ENCODE data around the gene TBC1D22A. TPM values are rescaled to one million over a fixed set of nuclear protein-coding genes. Genes with fewer than 3 reads are reported as not detected.
"Not testable (repeated sequence)": the region's sequence is repeated elsewhere in the genome, so short reads cannot be mapped to it uniquely, and the experiment has no call there.

The TBC1D22A gene
- total RNA-seq, 2 donors from 2014 or later: 21.5 to 23.1 TPM

- Histone ChIP-seq H3K4me1 (no peaks in the 10 kb centered on the region), H3K27ac (no peak overlapping the region), H3K9me3 (no peaks in the 10 kb centered on the region), H3K36me3 (replicated peaks in 1 of 2; ENCODE audit: insufficient read depth in 1 of 2, low read depth in 2 of 2) (no peaks in the 10 kb centered on the region), H3K27me3 (no peaks in the 10 kb centered on the region), H3K4me3 (no peak overlapping the region)
- 92 to 94% methylated on average over 8 to 9 of the region's 9 CpGs for WGBS, 2 donors
- ATAC-seq (no peak), DNase-seq (peak in 1 of 4 donors; percentile 4)
- TF ChIP-seq, protein P1, sequence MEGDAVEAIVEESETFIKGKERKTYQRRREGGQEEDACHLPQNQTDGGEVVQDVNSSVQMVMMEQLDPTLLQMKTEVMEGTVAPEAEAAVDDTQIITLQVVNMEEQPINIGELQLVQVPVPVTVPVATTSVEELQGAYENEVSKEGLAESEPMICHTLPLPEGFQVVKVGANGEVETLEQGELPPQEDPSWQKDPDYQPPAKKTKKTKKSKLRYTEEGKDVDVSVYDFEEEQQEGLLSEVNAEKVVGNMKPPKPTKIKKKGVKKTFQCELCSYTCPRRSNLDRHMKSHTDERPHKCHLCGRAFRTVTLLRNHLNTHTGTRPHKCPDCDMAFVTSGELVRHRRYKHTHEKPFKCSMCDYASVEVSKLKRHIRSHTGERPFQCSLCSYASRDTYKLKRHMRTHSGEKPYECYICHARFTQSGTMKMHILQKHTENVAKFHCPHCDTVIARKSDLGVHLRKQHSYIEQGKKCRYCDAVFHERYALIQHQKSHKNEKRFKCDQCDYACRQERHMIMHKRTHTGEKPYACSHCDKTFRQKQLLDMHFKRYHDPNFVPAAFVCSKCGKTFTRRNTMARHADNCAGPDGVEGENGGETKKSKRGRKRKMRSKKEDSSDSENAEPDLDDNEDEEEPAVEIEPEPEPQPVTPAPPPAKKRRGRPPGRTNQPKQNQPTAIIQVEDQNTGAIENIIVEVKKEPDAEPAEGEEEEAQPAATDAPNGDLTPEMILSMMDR (IDR thresholded peaks at IDR 0.05): no peak
- TF ChIP-seq POLR2A (IDR thresholded peaks at IDR 0.05): no peak
- intact Hi-C loops (cut with DNase I): no loop called here
Measured at GRCh38 chr22:47169801-47170140, 407.3 kb downstream of the TBC1D22A start.

DNA sequence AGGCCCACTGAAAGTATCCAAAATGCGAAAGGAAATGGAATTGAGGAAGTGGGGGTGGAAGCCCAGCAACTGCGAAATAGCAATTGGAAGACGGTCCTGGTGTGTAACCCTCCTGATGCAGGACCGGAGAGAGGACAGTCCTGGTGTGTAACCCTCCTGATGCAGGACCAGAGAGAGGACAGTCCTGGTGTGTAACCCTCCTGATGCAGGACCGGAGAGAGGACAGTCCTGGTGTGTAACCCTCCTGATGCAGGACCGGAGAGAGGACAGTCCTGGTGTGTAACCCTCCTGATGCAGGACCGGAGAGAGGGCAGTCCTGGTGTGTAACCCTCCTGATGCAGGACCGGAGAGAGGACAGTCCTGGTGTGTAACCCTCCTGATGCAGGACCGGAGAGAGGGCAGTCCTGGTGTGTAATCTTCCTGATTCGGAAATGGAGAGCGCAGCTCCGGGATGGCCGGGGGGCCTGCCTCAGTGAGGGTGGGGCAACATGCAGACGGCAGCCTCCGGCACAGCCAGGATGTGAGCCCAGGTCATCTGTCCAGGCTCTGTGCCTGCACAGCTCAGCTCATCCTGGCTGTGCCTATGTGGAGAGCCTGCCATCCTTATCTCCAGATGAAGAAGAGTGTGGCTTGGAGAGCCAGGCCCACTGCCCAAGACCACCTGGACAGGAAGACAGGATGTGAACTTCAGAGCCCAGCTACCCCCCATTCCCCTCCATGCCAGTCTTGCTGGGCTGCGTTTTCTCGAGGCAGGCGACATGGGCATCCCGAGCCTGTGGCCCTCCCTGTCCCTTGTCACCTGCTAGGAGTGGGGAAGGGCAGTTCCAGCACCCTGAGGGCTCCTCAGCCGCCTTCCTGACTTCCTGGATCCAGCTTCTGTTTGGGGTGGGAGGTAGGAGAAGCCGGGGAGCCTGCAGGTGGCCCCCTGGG lies 408.3 kb downstream of the TBC1D22A start:
- peak in 1 of 4 donors; percentile 9 for DNase-seq
- intact Hi-C loops (cut with DNase I); H3K27ac ChIP-seq; H3K27me3 ChIP-seq; H3K4me1 ChIP-seq; H3K36me3 ChIP-seq (replicated peaks in 1 of 2; ENCODE audit: insufficient read depth in 1 of 2, low read depth in 2 of 2); H3K4me3 ChIP-seq; H3K9me3 ChIP-seq; ATAC-seq: not testable (repeated sequence)
- WGBS, 2 donors: 87 to 93% methylated on average over 5 to 21 of the region's 21 CpGs

- ATAC-seq (no peak), DNase-seq (peak in 3 of 4 donors; percentile 1 to 11 (median 4))
- Histone ChIP-seq H3K9me3 (no peaks in the 10 kb centered on the region), H3K27me3 (no peaks in the 10 kb centered on the region), H3K36me3 (replicated peaks in 1 of 2; ENCODE audit: insufficient read depth in 1 of 2, low read depth in 2 of 2) (no peaks in the 10 kb centered on the region), H3K4me3 (no peak overlapping the region), H3K4me1 (no peaks in the 10 kb centered on the region), H3K27ac (no peak overlapping the region)
- intact Hi-C loops (cut with DNase I): no loop called here
- WGBS, 2 donors: 94 to 98% methylated on average over 8 to 13 of the region's 20 CpGs
- TF ChIP-seq, protein P1 (IDR thresholded peaks at IDR 0.05): no peak
- no peak for TF ChIP-seq POLR2A (IDR thresholded peaks at IDR 0.05)
Measured at GRCh38 chr22:47171441-47172221, 409.2 kb downstream of the TBC1D22A start.

GRCh38 chr22:47172771-47173534 lies 410.5 kb downstream of the TBC1D22A start:
- intact Hi-C loops (cut with DNase I): no loop called here
- TF ChIP-seq, protein P1 (IDR thresholded peaks at IDR 0.05): no peak
- TF ChIP-seq POLR2A (IDR thresholded peaks at IDR 0.05): no peak
- Histone ChIP-seq H3K27ac (no peak overlapping the region), H3K27me3 (no peaks in the 10 kb centered on the region), H3K4me1 (no peaks in the 10 kb centered on the region), H3K9me3 (no peaks in the 10 kb centered on the region), H3K4me3 (no peak overlapping the region), H3K36me3 (replicated peaks in 1 of 2; ENCODE audit: insufficient read depth in 1 of 2, low read depth in 2 of 2) (no peaks in the 10 kb centered on the region)
- 92 to 96% methylated on average over 5 to 20 of the region's 21 CpGs for WGBS, 2 donors
- ATAC-seq: no peak
- DNase-seq: peak in 2 of 4 donors; percentile 4
